Measurements from ENCODE around the gene IL7R.

The IL7R gene

GRCh38 chr5:35920890-35921289, 64.2 kb downstream of the IL7R start:
- TF ChIP-seq CTCF (IDR thresholded peaks at IDR 0.05; ENCODE audit: low read depth, low read length): peak; percentile 13
- peak in 1 of 2 donors; percentile 18 for DNase-seq (ENCODE audit: low read depth in 2 of 2)
- H3K4me3 ChIP-seq (replicated peaks in 1 of 2; ENCODE audit: low read depth in 2 of 2, low read length in 2 of 2): no peak overlapping the region

GRCh38 chr5:35921930-35922329, 65.2 kb downstream of the IL7R start:
- TF ChIP-seq CTCF (IDR thresholded peaks at IDR 0.05; ENCODE audit: low read depth, low read length): no peak
- DNase-seq (ENCODE audit: low read depth in 2 of 2): no peak
- H3K4me3 ChIP-seq (replicated peaks in 1 of 2; ENCODE audit: low read depth in 2 of 2, low read length in 2 of 2): no peak overlapping the region

- no peak overlapping the region for H3K4me3 ChIP-seq (replicated peaks in 1 of 2; ENCODE audit: low read depth in 2 of 2, low read length in 2 of 2)
- no peak for DNase-seq (ENCODE audit: low read depth in 2 of 2)
- no peak for TF ChIP-seq CTCF (IDR thresholded peaks at IDR 0.05; ENCODE audit: low read depth, low read length)
Measured at GRCh38 chr5:35922468-35922867, 65.8 kb downstream of the IL7R start.

GRCh38 chr5:35924122-35924949, 67.6 kb downstream of the IL7R start:
- no peak for TF ChIP-seq CTCF (IDR thresholded peaks at IDR 0.05; ENCODE audit: low read depth, low read length)
- no peak overlapping the region for H3K4me3 ChIP-seq (replicated peaks in 1 of 2; ENCODE audit: low read depth in 2 of 2, low read length in 2 of 2)
- peak; percentile 49 to 74 for DNase-seq (ENCODE audit: low read depth in 2 of 2)

GRCh38 chr5:35924950-35925722, 68.4 kb downstream of the IL7R start:
- peak; percentile 50 to 70 for DNase-seq (ENCODE audit: low read depth in 2 of 2)
- peak; percentile 59 for TF ChIP-seq CTCF (IDR thresholded peaks at IDR 0.05; ENCODE audit: low read depth, low read length)
- H3K4me3 ChIP-seq (replicated peaks in 1 of 2; ENCODE audit: low read depth in 2 of 2, low read length in 2 of 2): no peak overlapping the region

- peak; percentile 71 for TF ChIP-seq CTCF (IDR thresholded peaks at IDR 0.05; ENCODE audit: low read depth, low read length)
- DNase-seq (ENCODE audit: low read depth in 2 of 2): peak; percentile 60 to 62
- H3K4me3 ChIP-seq (replicated peaks in 1 of 2; ENCODE audit: low read depth in 2 of 2, low read length in 2 of 2): no peak overlapping the region
Measured at GRCh38 chr5:35926389-35927051, 69.8 kb downstream of the IL7R start.
